ENCODE data around the gene GFOD2.
A peak's percentile ranks its signal among the peaks of the same experiment; 100 is the strongest.

GFOD2 gene

DNA sequence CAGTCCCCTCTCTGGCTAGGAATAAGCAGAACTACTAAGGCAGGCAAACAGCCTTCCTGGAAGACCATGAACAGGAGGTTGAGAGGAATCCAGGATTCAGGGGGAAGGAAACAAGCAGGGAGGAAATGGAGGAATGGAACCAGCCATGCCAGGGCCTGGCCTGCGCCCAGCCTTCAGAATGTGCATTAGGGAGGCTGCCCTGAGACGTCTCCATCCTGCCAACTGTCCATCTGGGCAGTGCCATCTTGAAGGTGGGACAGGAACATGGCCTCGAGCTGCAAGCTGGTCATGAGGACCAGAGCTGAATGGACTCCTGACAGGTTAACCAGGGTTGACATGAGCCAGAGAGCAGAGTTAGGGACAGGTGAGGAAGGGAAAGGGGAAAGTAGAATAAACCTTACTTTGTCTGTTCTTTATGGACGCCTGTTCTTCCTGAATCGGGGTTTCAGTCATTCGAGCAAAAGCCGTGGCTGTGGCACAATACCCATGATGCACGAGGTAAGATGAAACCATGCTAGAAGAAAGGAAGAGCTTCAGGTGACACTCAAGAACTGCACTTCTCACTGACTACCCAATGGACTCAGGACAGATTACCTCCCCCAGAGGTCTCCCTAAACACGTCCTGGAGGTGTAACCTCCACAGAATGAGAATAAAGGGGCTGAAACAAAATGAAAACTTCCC lies 12.1 kb upstream of the GFOD2 start:
- no peak for DNase-seq

DNA sequence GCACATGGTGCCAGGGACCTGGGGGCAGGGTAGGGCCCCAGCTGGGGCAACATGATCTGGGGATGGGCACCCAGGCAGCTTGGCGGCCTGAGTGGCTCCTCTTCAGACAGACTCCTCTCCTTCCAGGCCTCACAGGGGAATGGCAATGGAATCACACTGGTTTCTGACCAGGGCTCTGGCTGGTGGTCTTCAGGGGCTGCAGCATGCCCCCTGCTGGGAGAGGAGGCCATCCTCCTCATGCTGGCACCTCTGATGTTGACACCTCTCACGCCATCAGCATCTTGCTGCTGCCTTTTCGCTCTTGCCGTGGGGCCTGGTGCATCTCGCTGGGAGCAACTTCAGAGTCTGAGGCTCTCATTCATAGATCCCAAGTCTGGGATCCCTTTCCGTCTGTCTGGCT lies 11.2 kb upstream of the GFOD2 start:
- DNase-seq, result no peak

DNA sequence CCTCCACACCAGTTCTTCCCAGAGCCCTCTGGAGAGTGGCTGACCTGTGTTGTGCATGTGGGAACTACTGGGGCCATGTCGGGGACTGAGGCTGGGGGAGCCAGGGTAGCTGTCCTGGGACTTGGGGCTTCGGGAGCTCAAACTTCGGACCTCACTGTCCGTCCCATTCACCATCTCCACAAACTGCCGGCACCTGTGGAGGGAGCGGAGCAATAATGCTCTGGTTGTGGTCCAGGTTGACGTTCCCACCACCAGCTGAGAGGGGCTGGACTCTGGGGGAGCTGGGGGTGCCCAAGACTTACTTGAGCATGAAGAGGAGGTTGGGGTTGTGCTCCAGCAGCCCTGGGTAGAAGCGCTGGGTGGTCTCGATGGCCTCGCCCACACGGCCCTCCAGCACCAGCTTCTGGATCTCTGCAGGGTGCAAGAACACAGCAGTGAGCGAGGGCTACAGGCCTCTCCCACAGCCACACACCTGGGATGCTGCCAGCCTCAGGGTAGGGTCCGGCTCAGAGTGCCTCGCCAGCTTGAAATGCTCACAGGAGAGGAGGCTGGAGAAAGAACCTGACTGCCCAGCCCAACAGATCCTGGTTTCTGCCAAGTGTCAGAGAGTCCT lies 10.6 kb upstream of the GFOD2 start:
- DNase-seq, result no peak

DNA sequence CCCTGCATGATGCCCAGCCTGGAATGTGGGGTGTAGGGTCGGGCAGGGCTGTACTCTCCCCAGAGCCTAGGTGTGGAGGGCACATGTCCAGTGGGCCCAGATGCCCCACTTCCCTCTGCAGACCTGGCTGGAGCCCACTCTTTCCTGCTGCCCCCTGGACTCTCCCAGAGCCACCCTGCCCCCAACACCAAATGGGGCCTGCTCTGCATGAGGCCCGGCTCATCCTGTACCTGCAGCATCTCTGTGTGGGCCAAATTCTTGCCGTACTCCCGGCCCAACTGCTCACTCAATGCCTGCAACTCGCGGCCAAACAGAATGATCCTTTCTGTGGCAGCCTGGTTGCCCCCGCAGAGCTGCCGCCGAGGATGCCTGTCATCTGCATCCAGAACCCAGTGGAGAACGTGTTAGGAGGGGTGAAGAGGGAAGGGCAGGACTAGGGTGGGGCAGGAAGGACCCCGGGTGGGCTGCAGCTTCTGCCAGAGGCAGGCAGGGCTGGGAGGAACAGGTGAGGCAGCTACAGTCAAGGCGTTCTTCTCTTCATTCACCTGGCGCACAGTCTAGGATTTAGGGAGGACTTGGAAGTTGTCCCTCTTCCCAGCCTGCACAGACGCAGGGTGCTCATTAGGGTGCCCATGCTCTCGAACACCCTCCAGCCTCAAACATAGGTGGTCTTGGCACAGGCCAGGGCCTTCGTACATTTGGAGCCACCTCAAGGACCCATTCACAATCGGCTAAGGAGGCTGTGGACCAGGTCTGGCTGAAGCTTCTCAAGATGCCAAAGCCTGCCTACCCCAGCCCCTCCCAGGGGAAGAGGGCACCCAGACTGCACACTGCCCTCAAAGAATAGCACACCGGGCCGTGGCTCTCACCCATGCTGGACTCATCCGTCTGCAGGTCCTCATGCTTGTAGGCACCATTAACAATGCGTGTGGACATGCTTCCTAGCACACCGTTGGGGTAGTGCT lies 8.7 kb upstream of the GFOD2 start:
- no peak for DNase-seq

DNA sequence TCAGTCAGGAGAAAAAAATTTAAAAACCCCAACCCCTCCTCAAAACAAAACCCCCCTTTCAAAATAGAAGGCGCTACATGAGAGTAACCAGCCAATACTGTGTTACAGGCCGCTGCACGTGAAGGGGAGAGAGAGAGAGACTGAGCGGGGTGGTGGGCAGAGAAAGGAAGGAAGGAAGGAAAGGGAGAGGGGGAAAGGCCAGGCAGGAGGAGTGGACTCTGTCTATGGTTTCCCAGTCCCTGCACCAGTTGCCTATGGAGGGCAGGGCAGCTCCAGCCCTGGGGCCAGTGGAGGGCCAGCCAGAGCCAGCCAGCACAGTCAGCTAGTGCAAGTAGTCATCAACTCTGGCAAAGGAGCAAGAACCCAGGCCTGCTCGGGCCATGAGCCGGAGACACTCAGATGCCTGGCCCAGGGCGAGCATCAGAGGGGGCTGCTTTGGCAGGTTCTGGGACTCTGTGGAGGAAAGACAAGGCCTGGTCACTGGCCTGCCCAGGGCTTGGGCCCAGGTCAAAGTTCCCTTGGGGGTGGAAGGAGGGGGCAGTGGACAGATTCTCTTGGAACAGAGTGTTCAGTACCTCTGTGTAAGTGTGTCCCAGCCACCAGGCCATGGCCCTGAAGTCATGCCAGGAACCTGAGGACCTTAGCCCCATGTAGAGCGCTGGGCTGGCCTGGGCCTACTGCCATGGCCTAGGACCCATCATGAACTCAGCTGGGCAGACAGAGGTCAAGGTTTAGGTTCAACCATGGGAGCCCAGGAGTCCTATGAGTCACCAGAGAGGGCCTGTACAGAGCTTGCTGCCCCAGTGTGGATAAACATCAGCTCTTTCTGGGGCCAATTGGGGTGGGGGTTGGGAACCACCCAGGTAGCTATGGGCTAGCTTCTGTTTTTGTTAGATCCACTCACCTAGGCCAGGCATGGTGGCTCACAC lies 7.3 kb upstream of the GFOD2 start:
- no peak for DNase-seq

DNA sequence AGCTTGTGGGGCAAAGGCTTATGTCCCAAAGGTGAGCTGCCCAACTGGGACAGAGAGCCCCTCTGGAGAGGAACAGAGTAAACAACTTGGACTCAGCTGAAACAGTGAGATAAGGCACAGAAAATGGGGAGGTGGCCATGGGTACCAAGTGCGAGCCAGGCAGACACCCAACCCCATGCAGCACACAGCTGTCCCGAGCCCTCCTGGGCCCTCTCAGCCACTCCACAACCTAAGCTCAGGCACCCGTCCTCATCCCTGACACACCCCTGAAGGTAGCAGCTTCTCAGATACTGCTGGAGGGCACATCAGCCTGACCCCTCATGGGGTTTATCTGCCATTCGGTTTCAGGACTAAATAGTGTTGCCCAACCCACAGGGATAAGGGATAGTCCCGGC lies 4.8 kb upstream of the GFOD2 start:
- no peak for DNase-seq

DNA sequence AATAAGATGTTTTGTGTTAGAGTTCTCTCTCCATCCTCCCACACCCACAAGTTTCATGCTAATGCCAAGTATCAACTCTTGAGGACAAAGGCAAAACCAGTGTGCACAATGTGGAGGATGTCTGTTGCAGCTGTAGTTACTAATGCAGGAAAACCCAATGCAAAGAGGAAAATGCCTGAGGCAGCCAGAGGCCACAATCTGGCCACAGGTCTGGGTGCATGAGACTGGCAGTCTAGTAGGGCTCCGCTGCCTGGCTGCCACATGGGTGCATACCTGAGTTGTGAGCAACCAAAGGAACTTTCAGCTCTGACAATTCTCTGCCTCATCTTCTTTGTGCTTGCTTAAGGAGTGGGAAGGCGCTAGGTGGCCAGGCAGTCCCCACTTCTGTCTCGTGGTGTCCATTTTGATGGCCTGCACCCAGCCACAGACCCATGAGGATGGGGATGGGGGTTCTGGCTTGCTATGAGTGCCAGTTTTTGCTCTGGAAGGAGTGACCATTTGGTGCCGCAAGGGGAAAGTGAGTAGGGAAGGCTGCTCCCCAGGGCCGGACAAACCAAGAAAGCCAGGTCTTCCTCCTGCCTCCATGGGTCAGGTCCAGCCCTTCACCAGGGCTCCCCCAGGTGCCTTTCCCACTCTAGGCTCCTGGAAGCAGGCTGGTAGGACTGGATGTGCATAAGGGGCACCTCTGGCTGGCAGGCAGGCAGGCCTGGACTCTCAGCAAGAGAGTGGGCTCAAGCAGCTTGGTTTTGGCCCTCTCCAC lies 4.2 kb upstream of the GFOD2 start:
- peak; percentile 57 for DNase-seq

DNA sequence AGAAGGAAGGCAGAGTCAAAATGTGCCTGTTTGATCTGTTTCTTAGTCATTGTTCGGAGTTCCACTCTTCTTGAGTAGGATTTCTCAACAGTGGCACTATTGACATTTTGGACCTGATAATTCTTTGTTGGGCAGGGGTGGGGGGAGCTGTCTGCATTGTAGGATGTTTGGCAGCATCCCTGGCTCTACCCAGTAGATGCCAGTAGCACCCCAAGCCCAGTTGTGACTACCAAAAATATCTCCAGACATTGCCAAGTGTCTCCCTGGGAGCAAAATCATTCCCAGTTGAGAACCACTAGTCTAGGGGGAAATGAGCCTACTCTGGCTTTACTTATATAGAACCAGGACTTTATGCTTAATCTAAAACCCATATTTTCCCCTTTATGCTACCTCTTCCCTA lies 1.1 kb upstream of the GFOD2 start:
- DNase-seq, result no peak

DNA sequence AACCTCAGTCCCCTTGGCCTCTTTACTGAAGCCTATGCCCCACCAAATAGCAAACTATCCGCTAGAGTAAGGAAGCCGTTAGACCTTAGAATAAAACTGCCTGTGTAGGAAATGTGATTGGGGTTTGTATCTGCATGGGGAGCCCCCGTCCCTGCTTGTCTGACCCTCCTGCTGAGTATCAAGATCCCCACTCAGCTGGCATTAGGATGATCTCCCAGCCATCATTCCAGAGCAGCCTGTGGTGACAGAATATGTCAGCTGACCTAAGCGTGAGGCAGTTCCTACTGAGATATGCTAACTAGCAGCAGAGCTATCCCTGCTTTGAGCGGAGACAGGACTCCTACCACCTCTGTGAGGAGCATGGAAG lies 645 bp upstream of the GFOD2 start:
- DNase-seq, result peak; percentile 22

DNA sequence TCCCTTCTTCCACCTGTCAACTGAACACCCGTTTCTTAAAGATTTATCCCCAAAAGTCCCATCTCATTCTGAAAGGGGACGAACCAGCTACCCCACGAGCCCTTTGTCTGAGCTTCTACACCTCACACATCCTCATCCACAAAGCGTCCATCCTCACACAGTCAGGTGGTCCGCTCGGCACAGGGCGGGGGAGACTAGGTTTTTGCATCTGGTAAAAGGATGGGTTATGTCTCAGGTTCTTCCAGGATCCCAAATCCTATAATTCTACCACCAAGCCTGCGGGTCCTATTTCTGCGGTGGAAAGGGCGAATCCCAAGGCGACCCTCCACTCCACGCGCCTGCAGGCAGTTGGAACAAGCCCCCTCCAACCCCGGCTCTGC lies 458 bp downstream of the GFOD2 start:
- DNase-seq, result no peak

DNA sequence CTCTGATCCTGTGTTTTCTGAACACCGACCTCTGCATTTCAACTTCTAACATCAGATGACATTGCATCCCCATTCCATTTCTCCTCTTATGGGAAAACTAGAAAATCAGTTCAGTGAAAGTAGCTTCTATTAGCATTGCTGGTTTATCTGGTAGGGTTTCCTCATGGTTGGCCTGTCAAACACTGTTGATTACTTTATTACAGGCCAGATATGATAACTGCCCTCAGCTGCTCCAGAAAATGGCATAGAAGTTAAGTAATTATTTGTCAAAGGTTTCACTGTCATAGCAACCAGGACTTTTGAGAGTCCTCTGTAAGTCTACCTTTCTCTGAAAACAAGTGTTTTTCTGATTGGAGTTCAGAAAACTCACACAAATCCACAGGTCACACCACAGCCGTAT lies 3.0 kb downstream of the GFOD2 start:
- DNase-seq, result no peak

DNA sequence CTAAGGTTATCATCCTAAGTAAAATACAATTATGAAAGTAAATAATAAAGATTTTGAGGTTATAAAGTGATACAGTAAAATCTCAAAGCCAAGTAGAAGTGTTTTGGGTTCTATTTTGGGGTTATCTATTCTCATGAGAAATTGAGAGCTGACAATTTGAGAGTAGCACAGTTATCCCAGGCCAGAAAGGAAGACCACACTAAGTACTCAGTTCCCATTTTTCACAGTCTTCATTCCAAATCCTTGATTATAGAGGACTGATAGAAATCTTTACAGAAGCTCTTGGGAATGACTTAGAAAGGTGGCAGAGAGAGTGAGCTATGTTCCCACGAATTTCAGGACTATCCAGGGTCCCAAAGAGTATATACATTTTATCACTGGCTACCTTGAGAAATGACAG lies 4.6 kb downstream of the GFOD2 start:
- DNase-seq, result no peak

DNA sequence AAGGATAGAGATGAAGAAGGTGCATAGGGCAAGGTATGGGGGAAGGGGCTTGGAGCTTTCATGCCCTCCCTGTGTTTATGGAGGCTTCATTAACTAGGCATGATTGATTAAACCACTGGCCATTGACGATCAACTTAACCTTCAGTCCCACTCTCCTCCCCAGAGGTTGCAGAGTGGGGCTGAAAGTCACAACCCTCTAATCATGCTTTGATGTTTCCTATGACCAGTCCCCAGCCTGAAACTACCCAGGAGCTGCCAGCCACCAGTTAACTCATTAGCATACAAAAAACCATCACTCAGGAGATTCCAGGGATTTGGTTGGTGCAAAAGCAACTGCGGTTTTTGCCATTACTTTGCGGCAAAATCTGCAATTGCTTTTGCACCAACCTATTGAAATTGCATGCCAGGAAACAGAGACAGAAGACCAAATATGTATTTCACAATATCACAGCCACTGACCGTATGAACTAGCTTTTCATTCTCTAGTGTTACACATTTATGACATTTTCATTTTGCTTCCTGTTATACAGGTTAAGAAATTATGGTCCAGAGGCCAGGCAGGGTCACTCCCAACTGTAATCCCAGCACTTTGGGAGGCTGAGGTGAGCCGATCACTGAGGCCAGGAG lies 5.4 kb downstream of the GFOD2 start:
- no peak for DNase-seq

DNA sequence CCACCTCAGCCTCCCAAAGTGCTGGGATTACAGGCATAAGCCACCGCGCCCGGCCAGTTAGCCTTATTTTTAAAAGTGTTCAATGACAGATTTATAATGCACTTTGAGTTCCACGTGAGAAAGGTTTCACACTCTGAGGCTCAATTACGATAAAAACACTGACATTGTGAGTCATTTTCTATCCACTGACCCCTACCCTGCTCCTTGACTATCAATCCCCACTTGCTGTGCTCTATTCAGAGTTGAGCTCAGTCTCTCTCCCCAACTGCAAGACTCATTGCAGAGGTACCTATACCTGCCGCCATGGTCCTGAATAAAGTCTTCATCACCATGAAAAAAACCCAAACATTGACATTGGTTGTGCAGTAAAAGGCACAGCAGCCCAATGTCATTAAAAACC lies 8.5 kb downstream of the GFOD2 start:
- DNase-seq, result no peak

DNA sequence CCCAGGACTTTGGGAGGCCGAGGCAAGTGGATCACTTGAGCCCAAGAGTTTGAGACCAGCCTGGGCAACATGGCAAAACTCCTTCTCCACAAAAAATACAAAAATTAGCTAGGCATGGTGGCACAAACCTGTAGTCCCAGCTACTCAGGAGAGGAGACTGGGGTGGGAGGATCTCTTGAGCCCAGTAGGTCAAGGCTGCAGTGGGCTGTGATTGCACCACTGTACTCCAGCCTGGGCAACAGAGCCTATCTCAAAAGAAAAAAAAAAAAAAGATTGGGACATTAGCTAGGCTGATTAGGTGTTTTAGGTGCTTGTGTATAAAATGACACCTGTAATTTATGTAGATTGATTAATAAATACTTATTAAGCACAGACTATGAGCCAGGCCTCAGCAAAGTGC lies 10.1 kb downstream of the GFOD2 start:
- DNase-seq, result no peak

DNA sequence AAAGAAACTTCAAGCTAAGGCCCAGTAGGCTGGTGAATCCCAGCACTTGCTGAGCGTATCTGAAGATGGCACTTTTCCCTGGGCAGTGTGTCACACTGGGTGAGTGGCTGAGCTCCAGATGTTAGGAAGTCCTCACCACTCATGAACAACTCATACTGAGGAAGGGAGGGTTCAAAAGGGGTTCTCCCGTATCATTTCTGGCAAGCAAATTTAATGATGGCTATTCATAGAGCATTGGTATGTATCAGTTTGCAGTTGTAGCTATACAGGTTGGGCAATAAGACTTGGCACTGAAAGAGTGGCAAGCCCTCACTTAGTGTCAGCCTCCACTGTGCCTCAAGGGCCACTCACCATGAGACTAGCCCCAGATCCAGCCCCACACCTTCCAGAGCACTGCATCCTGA lies 10.7 kb downstream of the GFOD2 start:
- DNase-seq, result no peak

DNA sequence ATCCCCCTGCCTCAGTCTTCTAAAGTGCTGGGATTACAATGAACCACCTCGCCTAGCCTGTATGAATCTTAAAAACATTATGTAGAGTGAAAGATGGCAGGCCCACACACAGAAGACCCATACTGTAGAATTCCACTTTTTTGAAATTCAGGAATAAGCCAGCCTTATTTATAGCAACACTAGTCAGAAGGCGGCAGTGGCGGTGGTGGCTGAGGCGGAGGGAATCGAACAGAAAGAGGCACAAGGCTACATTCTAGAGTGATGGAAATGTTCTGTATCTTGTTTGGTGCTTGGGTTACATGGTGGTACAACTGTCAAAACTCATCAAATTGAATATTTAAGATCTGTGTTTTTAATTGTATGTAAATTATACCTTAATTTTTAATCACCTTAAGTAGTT lies 11.3 kb downstream of the GFOD2 start:
- DNase-seq, result no peak

DNA sequence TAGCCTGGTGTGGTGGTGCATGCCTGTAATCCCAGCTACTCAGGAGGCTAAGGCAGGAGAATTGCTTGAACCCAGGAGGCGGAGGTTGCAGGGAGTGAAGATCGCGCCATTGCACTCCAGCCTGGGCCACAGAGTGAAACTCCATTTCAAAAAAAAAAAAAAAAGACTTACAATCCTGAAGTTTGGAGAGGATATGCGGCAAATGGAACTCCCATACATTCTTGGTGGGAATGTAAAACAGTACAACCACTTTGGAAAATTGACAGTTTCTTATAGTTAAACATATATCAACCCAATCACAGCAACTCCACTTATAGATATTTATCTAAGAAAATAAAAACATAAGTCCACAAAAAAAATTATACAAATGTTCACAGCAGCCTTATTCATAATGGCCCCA lies 11.9 kb downstream of the GFOD2 start:
- no peak for DNase-seq

DNA sequence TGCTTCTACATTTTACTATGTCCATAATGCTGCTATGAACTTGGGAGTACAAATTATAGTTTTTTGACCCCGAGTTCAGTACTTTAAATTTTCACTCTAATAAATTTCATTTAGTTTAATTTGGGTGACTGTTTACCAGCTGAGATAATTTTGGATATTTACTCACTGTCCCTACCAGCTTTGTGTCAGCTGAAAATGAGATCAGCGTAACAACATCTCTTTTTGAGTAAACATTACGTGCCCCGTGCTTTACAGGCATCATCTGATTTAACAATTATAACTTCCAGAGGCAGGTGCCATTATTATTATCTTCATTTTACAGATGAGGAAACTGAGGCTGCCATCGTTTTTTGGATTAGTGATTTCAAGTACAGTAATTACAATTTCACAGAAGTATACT lies 15.0 kb downstream of the GFOD2 start:
- DNase-seq, result no peak

DNA sequence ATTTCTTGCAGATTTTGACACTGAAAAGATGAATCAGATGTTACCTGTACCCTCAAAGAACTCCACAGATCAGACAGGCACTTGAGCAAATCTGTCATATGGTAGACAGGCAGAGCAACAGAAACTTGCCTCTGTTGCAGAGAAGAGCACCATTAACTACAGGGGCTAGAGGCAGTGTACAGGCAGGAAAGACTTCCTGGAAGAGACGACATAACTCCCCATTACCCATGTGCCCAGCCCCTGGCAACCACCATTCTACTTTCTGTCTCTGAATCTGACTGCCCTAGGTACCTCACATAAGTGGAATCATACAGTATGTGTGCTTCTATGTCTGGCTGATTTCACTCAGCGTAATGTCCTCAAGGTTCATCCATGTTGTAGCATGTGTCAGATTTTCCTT lies 15.5 kb downstream of the GFOD2 start:
- DNase-seq, result no peak

DNA sequence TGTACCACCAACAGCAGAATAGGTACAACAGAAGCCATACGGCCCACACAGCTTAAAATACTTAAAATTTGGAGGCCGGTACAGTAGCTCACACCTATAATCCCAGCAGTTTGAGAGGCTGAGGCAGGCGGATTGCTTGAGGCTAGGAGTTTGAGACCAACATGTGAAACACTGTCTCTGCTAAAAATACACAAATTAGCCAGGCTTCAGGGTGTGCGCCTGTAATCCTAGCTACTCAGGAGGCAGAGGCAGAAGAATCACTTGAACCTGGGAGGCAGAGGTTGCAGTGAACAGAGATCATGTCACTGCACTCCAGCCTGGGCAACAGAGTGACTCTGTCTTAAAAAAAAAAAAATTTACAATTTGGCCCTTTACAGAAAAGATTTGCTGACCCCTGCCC lies 17.0 kb downstream of the GFOD2 start:
- no peak for DNase-seq

DNA sequence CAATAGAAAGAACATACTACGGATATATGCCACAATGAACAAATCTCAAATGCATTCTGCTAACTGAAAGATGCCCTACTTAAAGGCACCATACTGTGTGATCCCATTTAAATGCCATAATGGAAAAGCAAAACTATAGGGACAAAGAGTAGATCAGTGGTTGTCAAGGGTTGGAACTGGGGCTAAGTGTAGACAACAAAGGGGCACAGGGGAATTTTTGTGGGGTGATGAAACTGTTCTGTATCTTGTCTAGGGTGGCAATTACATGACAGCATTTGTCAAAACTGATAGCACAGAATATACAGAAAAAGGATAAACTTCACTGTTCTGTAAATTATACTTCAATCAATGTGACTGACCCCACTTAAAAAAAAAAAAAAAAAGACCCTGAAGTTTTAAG lies 17.7 kb downstream of the GFOD2 start:
- no peak for DNase-seq

All from NCI-H226 (cell line).